Right atrium auricular region (tissue), 2 donors: Measurements from ENCODE around the gene LAMP1. TPM values are rescaled to one million over a fixed set of nuclear protein-coding genes. Genes with fewer than 3 reads are reported as not detected.

ENCODE experiments used
- DNase-seq: peaks from one replicate; pipeline ENCODE4 v3.0.0-alpha.2; 2019; ENCODE audit warnings: low spot score
- H3K27ac ChIP-seq, 2 donors: fragments of 200-600 bp; sonication (generic); 1 replicate in 1 of 2; 2 replicates in 1 of 2; pipeline ENCODE4 v1.5.1; 2016 to 2019
- H3K27me3 ChIP-seq, 2 donors: fragments of 200-600 bp; sonication (generic); one replicate each; pipeline versions ENCODE4 v1.5.1 to v1.6.0; 2017 to 2019
- H3K36me3 ChIP-seq: fragments of 200-600 bp; sonication (generic); one replicate; pipeline ENCODE4 v1.5.1; 2016
- H3K4me1 ChIP-seq, 2 donors: fragments of 200-600 bp; sonication (generic); one replicate each; pipeline versions ENCODE4 v1.5.1 to v1.6.0; 2017 to 2019
- H3K4me3 ChIP-seq, 2 donors: fragments of 200-600 bp; sonication (generic); 1 replicate in 1 of 2; 2 replicates in 1 of 2; pipeline ENCODE4 v1.5.1; 2017 to 2019; ENCODE audit warnings: mild to moderate bottlenecking in 1 of 2, moderate library complexity in 1 of 2
- H3K9me3 ChIP-seq, 2 donors: fragments of 200-600 bp; sonication (generic); one replicate each; pipeline ENCODE4 v1.5.1; 2019
- total RNA-seq, 2 donors: library from RNA; depleted of rRNA; stranded (reverse); fragments of >200 nt; gene quantifications; one replicate each; pipeline ENCODE4 v1.1.0, GENCODE V29; 2016
- TF ChIP-seq, protein P1 (sequence below), 2 donors: fragments of 200-600 bp; sonication (generic); IDR thresholded peaks; one replicate each; pipeline ENCODE4 v1.5.1; 2019; ENCODE audit warnings: antibody characterized with exemption in 2 of 2

LAMP1 gene
- total RNA-seq, 2 donors from 2014 or later = 70.0 to 73.7 TPM

DNA sequence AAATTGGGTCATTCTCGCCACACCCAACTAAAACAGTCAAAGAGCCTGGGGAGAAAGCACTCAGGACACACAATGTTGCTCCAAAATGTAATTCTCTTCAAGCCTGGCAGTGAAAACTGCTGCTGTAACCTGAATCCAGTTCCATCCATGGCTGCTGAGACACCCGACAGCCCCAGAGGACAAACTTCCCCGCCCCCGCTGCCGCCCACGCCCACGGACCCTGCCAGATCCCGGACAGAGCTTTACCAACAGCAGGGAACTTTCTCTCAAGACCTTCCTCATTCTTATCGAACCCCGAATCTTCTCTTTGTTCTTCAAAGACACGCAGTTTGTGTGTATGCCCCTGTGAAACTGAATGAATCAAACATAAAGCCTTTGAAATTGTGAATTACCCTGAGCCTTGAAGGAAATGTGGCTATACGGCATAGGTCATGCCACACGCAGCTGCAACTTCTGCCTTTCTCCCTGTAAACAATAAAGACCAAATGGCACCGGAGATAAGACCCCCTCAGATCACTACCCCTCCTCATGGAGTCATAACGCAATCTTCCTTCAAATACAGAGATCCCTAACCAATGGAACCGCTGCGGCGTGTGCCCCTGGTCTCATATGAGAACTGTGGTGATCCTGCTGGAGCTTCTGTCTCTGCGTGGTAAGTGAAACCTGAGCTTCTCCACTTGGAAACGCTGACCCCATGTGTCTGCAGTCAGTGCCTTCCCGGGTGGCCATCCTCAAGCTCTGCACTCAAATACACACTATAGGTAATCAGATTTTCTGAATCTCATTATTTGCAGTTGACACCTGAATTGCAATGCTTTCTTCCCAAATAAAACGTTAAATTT, 4.8 kb upstream of the LAMP1 start:
- no peaks in the 10 kb centered on the region for H3K36me3 ChIP-seq
- TF ChIP-seq, protein P1, sequence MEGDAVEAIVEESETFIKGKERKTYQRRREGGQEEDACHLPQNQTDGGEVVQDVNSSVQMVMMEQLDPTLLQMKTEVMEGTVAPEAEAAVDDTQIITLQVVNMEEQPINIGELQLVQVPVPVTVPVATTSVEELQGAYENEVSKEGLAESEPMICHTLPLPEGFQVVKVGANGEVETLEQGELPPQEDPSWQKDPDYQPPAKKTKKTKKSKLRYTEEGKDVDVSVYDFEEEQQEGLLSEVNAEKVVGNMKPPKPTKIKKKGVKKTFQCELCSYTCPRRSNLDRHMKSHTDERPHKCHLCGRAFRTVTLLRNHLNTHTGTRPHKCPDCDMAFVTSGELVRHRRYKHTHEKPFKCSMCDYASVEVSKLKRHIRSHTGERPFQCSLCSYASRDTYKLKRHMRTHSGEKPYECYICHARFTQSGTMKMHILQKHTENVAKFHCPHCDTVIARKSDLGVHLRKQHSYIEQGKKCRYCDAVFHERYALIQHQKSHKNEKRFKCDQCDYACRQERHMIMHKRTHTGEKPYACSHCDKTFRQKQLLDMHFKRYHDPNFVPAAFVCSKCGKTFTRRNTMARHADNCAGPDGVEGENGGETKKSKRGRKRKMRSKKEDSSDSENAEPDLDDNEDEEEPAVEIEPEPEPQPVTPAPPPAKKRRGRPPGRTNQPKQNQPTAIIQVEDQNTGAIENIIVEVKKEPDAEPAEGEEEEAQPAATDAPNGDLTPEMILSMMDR (IDR thresholded peaks at IDR 0.05) = no peak
- peaks cover 0 to 14% of the 10 kb centered on the region in 2 donors for H3K4me1 ChIP-seq
- no peak overlapping the region for H3K27ac ChIP-seq
- H3K4me3 ChIP-seq = peak overlapping the region in 1 of 2 donors; percentile 4
- DNase-seq = peak; percentile 63
- H3K27me3 ChIP-seq = no peaks in the 10 kb centered on the region
- no peaks in the 10 kb centered on the region for H3K9me3 ChIP-seq

DNA sequence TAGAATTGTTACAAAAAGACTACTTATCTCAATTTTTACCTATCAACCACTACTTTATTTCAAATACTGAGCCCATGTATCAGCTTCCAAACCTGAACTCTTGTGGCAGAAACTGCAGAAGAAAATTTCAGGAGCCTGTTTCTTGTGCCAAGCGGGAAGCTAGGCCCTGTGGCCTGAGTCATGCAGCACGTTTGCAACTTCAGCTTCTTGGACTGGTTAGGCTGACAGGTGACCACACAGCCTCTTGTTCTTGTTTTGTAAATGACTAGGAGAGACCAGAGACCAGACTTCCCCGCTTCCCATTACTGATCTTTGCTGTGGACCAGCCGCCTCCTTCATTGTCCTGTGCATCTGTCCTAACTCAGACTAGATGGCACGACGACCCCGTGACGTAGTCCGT, 3.4 kb upstream of the LAMP1 start:
- Histone ChIP-seq H3K27me3 (no peaks in the 10 kb centered on the region), H3K36me3 (no peaks in the 10 kb centered on the region), H3K9me3 (no peaks in the 10 kb centered on the region), H3K4me3 (no peak overlapping the region), H3K4me1 (peaks cover 0 to 26% of the 10 kb centered on the region in 2 donors), H3K27ac (no peak overlapping the region)
- TF ChIP-seq, protein P1 (IDR thresholded peaks at IDR 0.05) = no peak
- DNase-seq = no peak

DNA sequence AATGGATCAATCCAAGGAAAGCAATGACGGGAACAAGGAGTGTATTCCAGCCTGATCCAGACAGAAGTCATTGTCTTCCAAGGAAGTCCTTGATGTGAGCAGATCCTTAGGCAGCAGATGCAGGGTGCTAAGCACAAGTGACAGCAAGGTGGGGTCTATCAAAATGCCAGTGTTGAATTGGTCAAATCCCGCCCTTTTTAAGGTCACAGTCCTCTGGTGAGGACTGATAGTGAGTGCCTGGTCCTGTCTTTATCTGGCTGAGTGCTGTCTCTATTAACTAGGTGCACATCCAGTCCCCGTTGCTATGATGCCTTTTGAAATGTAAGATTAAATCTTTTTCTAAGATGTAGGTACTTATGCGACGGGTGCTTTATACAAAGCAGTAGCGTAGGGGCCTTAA, 1.3 kb upstream of the LAMP1 start:
- Histone ChIP-seq H3K4me1 (peaks cover 0 to 38% of the 10 kb centered on the region in 2 donors), H3K27me3 (no peaks in the 10 kb centered on the region), H3K36me3 (no peaks in the 10 kb centered on the region), H3K27ac (no peak overlapping the region), H3K4me3 (no peak overlapping the region), H3K9me3 (no peaks in the 10 kb centered on the region)
- TF ChIP-seq, protein P1 (IDR thresholded peaks at IDR 0.05) = no peak
- no peak for DNase-seq

DNA sequence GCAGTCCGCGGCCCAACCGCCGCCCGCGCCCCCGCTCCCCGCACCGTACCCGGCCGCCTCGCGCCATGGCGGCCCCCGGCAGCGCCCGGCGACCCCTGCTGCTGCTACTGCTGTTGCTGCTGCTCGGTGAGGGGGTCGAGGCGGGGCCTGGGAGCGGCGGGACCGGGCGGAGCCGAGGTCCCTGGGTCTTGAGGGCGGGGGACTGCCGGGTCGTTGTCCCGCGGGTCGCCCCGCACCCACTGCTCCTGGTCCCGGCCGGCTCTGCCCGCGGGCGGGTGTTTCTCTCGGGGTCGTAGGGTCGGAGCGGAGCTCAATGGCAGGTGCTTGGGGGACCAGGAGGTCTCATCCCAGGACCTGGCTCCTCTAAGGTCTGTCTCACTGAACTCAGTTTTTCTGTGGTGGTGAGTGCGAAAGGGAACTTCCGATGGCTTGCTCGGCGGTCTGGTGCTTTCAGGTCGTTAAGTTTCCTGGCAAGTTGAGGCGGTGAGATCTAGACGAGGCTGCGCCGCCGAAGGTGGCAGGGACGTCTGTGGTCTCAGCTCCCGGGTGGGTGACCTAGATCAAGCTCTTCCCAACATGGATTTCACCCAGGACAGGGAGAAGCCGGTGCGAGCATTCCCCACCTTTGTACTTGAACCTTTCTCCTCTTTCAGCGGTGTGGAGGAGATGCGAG, 467 bp downstream of the LAMP1 start:
- H3K4me3 ChIP-seq = peak overlapping the region; percentile 78 to 93
- no peaks in the 10 kb centered on the region for H3K27me3 ChIP-seq
- DNase-seq = no peak
- TF ChIP-seq, protein P1 (IDR thresholded peaks at IDR 0.05) = no peak
- H3K36me3 ChIP-seq = no peaks in the 10 kb centered on the region
- H3K27ac ChIP-seq = peak overlapping the region; percentile 84 to 89
- H3K4me1 ChIP-seq = peaks cover 0 to 33% of the 10 kb centered on the region in 2 donors
- no peaks in the 10 kb centered on the region for H3K9me3 ChIP-seq

DNA sequence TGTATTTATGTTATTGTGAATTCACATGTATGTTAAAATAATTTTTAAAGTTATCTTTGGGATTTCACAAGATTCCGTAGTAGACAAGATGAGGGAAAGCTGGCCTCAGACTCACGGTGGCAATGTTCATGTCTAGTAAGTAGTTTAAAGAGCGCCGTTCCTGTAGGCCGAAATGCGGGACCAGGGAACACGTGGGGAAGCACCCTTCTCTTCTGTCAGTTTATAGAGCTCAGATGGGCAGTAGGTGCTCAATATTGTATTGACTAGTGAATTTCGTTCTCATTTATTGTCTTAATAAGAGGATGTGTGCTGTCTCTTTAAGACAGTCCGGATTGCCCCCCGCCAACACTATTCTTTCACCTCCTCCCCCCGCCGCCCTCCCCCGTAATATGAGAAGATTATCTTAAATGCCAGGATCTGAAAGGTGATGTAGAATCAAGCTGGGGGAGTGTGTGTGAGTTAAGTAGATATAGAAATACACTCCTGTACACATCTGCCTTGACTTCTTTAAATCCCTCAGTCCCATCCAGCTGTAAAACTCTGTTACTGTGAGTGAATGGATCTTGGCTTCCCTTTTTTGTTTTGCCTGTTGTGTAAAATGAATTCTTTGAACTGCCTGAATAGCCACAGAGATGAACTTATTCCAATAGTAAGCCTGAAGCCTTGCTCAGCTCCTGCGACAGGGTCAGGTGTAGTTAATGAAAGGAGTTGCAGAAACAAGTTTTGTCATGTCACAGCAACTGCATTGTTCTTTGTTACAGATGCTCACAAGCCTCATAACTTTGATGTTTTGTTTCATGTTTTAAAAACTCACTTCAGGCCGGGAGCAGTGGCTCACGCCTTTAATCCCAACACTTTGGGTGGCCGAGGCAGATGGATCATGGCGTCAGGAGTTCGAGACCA, 1.3 kb downstream of the LAMP1 start:
- DNase-seq = no peak
- no peaks in the 10 kb centered on the region for H3K9me3 ChIP-seq
- peaks cover 0 to 33% of the 10 kb centered on the region in 2 donors for H3K4me1 ChIP-seq
- H3K27me3 ChIP-seq = no peaks in the 10 kb centered on the region
- H3K36me3 ChIP-seq = no peaks in the 10 kb centered on the region
- peak overlapping the region; percentile 78 to 93 for H3K4me3 ChIP-seq
- peak overlapping the region; percentile 84 to 89 for H3K27ac ChIP-seq
- TF ChIP-seq, protein P1 (IDR thresholded peaks at IDR 0.05) = no peak
